Daoy (cell line): ENCODE data around the gene NPAS4. TPM values are rescaled to one million over a fixed set of nuclear protein-coding genes. Genes with fewer than 3 reads are reported as not detected.
"Not testable (repeated sequence)": the region's sequence is repeated elsewhere in the genome, so short reads cannot be mapped to it uniquely, and the experiment has no call there.

Experiments
- DNase-seq: peaks from one replicate; pipeline ENCODE4 v3.0.0-alpha.2; 2015; ENCODE audit warnings: low read depth
- total RNA-seq: library from RNA; depleted of rRNA; stranded (reverse); fragments of >200 nt; shearing (Covaris generic); gene quantifications from 2 replicates; pipeline ENCODE4 v1.2.3, GENCODE V29; 2014

The NPAS4 gene
- total RNA-seq, 1 experiment from 2014 or later: 0.11 TPM

GRCh38 chr11:66454247-66454646 lies 33.4 kb downstream of the NPAS4 start:
- peak; percentile 25 for DNase-seq

DNA sequence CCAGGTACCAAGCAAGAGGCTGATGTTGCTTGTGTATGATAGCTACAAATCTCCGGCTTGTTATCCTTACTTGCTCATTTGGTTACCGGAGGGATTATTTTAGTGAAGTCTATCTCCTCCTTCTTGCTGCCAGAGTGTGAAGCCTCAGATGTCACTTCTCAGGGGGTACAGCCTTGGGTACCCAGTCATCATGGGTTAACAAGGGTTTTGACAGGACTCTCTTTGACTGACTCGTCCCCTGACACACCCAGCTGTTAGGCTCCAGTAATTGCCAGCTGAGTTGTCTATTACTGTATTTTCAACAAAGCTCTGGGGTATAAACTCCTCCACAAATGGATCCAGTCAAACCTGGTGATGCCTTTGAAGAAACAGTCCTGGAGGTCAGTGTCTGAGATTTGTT lies 34.0 kb downstream of the NPAS4 start:
- no peak for DNase-seq

- DNase-seq: no peak
Observed at GRCh38 chr11:66457826-66458225, 37.0 kb downstream of the NPAS4 start.

DNA sequence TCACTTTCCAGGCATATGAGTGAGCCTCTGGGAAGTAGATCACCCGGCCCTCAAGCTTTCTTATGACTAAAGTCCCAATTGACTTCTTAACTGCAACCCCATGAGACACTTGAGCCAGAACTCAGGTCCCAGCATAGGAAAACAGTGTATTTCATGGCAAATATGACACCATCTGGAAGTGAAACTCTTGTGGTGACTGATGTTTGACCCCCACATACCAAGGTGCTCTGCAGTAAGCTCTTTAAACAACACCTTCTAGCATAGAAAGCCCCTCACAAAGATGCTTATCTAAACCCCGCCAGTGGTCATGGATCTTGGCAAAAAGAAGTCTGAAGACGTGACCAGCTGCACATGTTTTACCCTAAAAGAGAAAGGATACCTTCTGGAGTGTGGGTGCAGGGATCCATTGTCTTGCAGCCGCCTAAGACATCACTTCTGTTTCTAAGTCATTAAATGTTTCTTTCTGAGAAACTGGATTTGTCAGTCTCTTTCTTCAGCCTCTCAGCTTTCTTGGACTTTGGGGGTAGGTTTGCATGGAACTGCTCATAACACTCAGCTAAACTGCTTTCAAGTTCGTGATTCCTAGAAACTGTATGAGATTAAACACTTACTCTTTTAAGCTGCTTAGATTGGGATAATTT lies 38.4 kb downstream of the NPAS4 start:
- DNase-seq: no peak

DNA sequence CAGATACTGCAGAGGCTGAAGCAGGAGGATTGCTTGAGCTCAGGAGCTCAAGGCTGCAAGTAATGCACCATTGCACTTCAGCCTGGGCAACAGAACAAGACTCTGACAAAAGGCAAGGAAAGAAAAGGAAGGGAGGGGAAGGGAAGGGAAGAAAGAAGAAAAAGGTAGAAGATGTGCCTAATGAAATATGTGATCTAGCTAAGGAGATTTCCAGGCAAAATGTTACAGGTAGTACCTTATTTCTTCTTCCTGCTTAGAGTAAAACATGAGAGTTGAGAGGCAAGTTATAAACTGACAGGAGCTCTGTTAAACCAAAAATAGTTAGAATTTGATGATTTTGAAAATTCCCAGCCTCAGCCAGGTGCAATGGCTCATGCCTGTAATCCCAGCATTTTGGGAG lies 41.2 kb downstream of the NPAS4 start:
- no peak for DNase-seq

DNA sequence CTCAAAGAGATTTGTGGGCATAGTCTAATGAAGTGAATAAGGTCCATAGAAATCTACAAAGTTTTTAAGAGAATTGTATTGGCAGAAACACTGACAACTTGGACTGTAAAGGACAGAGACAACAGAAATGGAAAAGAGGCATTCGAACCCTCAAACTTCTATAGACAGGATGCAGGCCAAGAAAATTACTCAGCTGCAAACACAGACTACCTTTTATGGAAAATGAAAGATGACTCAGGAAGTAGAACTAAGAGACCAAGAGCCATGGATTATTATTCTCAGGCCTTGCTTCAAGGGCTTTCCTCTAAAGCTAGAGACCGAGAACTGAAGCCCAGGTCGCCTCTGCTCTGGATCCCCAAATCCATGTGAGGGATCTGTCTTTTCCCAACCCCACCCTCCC lies 42.1 kb downstream of the NPAS4 start:
- DNase-seq: no peak

GRCh38 chr11:66464116-66464515 lies 43.3 kb downstream of the NPAS4 start:
- DNase-seq: not testable (repeated sequence)

DNA sequence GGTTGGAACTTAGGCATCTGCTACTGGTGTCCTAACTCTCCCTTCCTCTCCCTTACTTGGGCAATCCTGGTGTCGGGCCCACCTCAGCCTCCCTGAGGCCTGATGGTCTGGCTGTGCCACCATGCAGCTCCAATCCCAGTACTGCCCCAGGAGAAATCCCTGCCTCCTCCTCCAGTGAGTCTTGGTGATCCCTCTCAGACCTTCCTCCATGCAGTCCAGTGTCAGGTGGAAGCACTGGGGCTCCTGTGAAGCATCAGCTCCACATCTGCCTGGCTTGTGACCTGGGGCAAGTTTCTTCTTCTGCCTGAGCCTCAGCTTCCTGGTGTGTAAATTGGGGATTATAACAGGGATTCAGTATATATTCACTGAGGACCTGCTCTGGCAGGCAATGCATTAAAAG lies 44.1 kb downstream of the NPAS4 start:
- no peak for DNase-seq

DNA sequence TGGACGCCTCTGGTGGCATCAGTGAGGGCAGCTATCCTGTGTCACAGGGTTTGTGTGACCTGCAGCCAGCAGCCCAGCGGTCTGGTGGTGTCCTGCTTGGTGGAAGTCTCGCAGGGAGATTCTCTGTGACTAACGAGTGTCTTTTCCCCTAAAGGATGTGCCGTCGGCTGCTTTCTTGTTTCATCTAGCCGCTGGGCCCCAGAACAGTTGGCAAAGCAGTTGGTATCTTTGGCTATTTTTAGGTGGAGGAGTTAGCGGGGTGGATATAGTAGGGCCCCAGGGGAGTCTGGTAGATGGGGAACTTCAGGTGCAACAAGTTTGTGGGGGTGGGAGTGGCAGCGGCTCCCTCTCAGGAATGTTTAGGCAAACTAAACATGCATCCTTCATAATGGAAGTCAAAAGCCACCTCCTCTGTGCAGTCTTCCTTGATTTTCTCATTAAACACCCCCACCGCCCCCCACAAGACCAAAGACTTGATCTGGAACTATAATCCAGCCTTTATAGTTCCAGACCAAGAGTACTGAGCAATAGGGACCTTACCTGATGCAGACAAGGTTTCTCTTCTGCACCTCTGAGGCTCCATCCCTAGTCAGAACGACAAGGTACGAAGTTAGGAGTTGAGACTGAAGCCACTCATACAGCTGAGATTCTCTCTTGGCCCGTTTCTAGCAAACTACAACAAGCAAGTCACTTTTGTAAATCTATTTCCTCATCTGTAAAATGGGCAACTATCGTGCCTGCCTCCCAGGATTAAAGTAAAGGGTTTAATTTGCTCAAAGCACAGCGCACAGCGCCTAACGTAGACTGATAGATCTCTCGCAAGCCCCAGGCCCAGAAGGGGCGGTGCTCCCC lies 44.8 kb downstream of the NPAS4 start:
- no peak for DNase-seq

GRCh38 chr11:66466225-66467033 lies 45.6 kb downstream of the NPAS4 start, which contains the start of gene PELI3:
PELI3 (plus strand) TSS chr11:66466905; CDS start chr11:66468129, 1,224 bp downstream.
- peak; percentile 90 for DNase-seq

- peak; percentile 21 for DNase-seq
Observed at GRCh38 chr11:66467034-66467659, 46.3 kb downstream of the NPAS4 start.

GRCh38 chr11:66467756-66468155 lies 46.9 kb downstream of the NPAS4 start:
- peak; percentile 54 for DNase-seq

DNA sequence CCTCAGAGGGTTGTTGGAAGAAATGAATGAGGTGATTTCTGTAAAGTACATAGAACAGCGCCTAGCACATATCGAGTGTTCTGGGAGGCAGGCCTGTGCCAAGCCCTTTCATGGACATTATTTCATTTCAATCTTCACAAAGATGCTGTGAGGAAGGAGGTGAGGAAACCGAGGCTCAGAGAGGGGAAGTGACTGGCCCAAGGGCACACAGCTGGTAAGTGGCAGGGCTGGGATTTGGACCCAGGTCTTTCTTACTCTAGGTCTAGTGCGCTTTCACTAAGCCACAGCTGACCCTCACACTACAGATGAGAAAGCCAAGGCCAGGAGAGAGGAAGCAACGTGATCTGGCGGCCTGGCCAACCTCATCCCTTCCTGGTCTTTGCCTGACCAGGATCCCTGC lies 47.9 kb downstream of the NPAS4 start:
- DNase-seq: no peak

DNA sequence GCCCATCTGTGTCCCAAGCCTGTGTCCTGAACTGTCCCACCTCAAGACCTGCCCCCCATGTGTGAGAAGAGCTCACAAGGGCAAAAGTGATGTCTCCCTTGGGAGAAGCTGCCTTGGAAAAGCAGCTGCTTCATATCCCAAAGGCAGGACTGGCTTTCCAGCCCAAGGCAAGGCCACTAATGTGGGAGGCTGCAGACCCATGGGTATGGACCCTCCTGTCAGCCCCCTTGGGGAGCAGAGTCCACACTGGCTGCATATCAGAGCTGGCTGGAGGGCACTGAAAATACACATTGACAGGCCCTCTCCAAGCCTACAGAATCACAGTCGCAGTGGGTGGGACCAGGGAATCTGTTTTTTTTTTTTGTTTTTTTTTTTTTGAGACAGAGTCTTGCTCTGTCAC lies 48.6 kb downstream of the NPAS4 start:
- DNase-seq: no peak

- peak; percentile 22 for DNase-seq
Observed at GRCh38 chr11:66470015-66470414, 49.2 kb downstream of the NPAS4 start.

DNA sequence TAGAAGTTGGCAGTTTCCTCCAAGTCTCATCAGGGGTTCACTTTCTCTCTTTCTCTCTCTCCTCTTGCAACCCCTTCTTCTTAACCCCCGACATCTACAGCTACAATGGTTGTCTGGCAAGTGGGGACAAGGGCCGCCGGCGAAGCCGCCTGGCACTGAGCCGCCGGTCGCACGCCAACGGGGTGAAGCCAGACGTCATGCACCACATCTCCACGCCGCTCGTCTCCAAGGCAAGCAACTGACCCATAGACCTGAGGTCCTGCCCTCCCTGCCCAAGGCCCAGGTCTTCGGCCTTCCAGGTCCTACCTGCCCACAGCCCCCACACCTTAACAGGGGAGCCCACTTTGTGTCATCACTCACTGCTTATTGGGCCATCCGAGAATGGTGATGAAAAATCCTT lies 50.3 kb downstream of the NPAS4 start:
- no peak for DNase-seq

DNA sequence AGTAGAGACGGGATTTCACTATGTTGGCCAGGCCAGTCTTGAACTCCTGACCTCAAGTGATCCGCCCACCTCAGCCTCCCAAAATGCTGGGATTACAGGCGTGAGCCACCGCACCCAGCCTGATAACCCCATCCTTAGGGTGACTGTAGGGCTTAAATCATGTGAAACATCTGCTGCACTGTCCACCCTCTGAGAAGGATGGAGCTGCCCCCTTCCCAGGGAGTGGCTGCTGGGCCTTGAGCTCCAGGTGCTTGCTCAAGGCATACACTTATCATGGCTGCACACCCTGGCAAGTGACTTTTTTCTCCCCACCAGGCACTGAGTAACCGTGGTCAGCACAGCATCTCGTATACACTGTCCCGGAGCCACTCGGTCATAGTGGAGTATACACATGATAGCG lies 51.2 kb downstream of the NPAS4 start:
- DNase-seq: no peak

- no peak for DNase-seq
Observed at GRCh38 chr11:66473167-66473566, 52.3 kb downstream of the NPAS4 start.

- DNase-seq: no peak
Observed at GRCh38 chr11:66473608-66474515, 53.0 kb downstream of the NPAS4 start.

DNA sequence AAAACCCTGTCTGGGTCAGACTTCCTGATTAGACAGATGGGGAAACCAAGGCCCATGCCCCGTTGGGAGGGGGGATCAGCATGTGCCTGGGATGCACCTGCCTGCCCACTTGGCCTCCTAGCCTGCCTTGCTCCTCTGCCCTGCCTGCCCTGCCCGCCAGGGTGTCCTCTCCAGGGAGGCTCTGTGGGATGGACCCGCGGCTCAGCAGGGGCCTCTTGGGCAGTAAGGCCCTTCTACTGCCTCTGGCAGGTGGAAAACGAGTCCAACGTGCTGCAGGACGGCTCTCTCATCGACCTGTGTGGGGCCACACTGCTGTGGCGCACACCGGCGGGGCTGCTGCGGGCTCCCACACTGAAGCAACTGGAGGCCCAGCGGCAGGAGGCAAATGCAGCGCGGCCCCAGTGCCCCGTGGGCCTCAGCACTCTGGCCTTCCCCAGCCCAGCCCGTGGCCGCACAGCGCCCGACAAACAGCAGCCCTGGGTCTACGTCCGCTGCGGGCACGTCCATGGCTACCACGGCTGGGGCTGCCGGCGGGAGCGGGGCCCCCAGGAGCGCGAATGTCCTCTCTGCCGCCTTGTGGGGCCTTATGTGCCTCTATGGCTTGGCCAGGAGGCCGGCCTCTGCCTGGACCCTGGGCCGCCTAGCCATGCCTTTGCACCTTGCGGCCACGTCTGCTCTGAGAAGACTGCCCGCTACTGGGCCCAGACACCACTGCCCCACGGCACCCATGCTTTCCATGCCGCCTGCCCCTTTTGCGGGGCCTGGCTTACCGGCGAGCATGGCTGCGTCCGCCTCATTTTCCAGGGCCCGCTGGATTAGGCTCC lies 54.7 kb downstream of the NPAS4 start:
- no peak for DNase-seq
